ENCODE results near the gene ROR1.

- 0 out of 2 replicates have a peak, but pooled peaks have one; percentile 31 for TF ChIP-seq CTCF (conservative IDR thresholded peaks at IDR 0.05; ENCODE audit: low read length)
- no peak for TF ChIP-seq EZH2phosphoT487 (IDR thresholded peaks at IDR 0.05; ENCODE audit: borderline replicate concordance, low read depth, low read length)
Observed at GRCh38 chr1:63739452-63739851, 34.4 kb upstream of the ROR1 start.

Data from OCI-LY7 (cell line).